Keratinocyte (primary cell): ENCODE results near the gene SLC9A8. TPM values are rescaled to one million over a fixed set of nuclear protein-coding genes. Genes with fewer than 3 reads are reported as not detected.

Experiments
- DNase-seq: peaks from one replicate; pipeline ENCODE4 v3.0.0-alpha.2; 2011; ENCODE audit warnings: low read depth, missing footprints, low spot score
- FAIRE-seq: peaks from 2 replicates; lab custom pipeline; 2011; peaks lifted over from hg19 to GRCh38; lab: Jason Lieb, UNC
- H2AFZ ChIP-seq: 2 replicates; pipeline ENCODE4 v1.6.0; 2012; ENCODE audit warnings: low read length, control low read depth, inconsistent platforms; ENCODE audit not compliant: control insufficient read depth
- H3K27ac ChIP-seq: 2 replicates; pipeline ENCODE4 v1.5.1; 2011; ENCODE audit warnings: low read length; ENCODE audit not compliant: control insufficient read depth, insufficient read depth
- H3K27me3 ChIP-seq: 3 replicates; pipeline ENCODE4 v1.6.0; 2011; ENCODE audit warnings: low read length; ENCODE audit not compliant: control insufficient read depth, insufficient read depth; ENCODE audit errors: extremely low read depth
- H3K36me3 ChIP-seq, 2 experiments: 2 replicates in 1 of 2; 3 replicates in 1 of 2; pipeline ENCODE4 v1.5.1; 2011; ENCODE audit warnings: low read length in 2 of 2, mild to moderate bottlenecking in 1 of 2; ENCODE audit not compliant: control insufficient read depth in 2 of 2, insufficient read depth in 2 of 2; ENCODE audit errors: extremely low read depth in 1 of 2
- H3K4me1 ChIP-seq: 3 replicates; pipeline ENCODE4 v1.5.1; 2011; ENCODE audit warnings: low read length; ENCODE audit not compliant: control insufficient read depth, insufficient read depth; ENCODE audit errors: extremely low read depth
- H3K4me2 ChIP-seq: 3 replicates; pipeline ENCODE4 v1.6.0; 2011; ENCODE audit warnings: low read depth, low read length; ENCODE audit not compliant: control insufficient read depth, insufficient read depth; ENCODE audit errors: extremely low read depth
- H3K4me3 ChIP-seq, 3 experiments: fragments of 200-600 bp in 1 of 3; sonication (generic) in 1 of 3; 2 replicates in 2 of 3; 3 replicates in 1 of 3; pipeline ENCODE4 v1.5.1; 2011 to 2016; ENCODE audit warnings: low read length in 3 of 3, mild to moderate bottlenecking in 3 of 3, control low read depth in 2 of 3, inconsistent platforms in 1 of 3, low read depth in 1 of 3, mixed read lengths in 1 of 3, mixed run types in 1 of 3, moderate library complexity in 1 of 3; ENCODE audit not compliant: control insufficient read depth in 2 of 3, insufficient read depth in 2 of 3; ENCODE audit errors: extremely low read depth in 1 of 3
- H3K79me2 ChIP-seq: 2 replicates; pipeline ENCODE4 v1.6.0; 2012; ENCODE audit warnings: low read length; ENCODE audit not compliant: control insufficient read depth, insufficient read depth
- H3K9ac ChIP-seq: 3 replicates; pipeline ENCODE4 v1.6.0; 2011; ENCODE audit warnings: low read length; ENCODE audit not compliant: control insufficient read depth, insufficient read depth; ENCODE audit errors: extremely low read depth
- H3K9me1 ChIP-seq: 3 replicates; pipeline ENCODE4 v1.6.0; 2011; ENCODE audit warnings: low read length; ENCODE audit not compliant: control insufficient read depth, insufficient read depth; ENCODE audit errors: extremely low read depth
- H3K9me3 ChIP-seq: 2 replicates; pipeline ENCODE4 v1.5.1; 2012; ENCODE audit warnings: low read depth, low read length; ENCODE audit not compliant: control insufficient read depth
- H4K20me1 ChIP-seq: 3 replicates; pipeline ENCODE4 v1.6.0; 2011; ENCODE audit warnings: low read length; ENCODE audit not compliant: control insufficient read depth, insufficient read depth; ENCODE audit errors: extremely low read depth
- CTCF ChIP-seq, 3 experiments: IDR thresholded peaks in 1 of 3; conservative IDR thresholded peaks in 1 of 3; optimal IDR thresholded peaks in 1 of 3; 2 replicates in 2 of 3; 3 replicates in 1 of 3; pipeline versions ENCODE3 to v1.5.1; 2011; ENCODE audit warnings: low read length in 3 of 3, mild to moderate bottlenecking in 3 of 3, moderate library complexity in 2 of 3, control low read depth in 1 of 3, inconsistent platforms in 1 of 3; ENCODE audit not compliant: insufficient read depth in 2 of 3; ENCODE audit errors: extremely low read depth in 1 of 3
- EZH2 ChIP-seq: IDR thresholded peaks from one replicate; pipeline ENCODE4 v1.6.1; 2012; ENCODE audit warnings: inconsistent platforms, mild to moderate bottlenecking, low read length, moderate library complexity
- dilution Hi-C: fragments of 300-500 bp; cut with MboI; formaldehyde crosslinking; loops from one replicate; pipeline ENCODE4 v1.7.0; 2020; ENCODE audit warnings: low sequenced_read_pairs; ENCODE audit not compliant: extremely low pct_ligation_motif_present
- polyA plus RNA-seq, 5 experiments: library from polyadenylated mRNA; depleted of rRNA in 3 of 5; stranded (reverse) in 3 of 5; stranded (forward) in 1 of 5; unstranded in 1 of 5; fragments of >200 nt; gene quantifications; 1 replicate in 1 of 5; 2 replicates in 3 of 5; 3 replicates in 1 of 5; pipeline versions ENCODE4 v1.2.1 to v1.2.3, GENCODE V29; 2011 to 2012; ENCODE audit warnings: missing spikeins in 2 of 5, low read depth in 1 of 5, low replicate concordance in 1 of 5

SLC9A8 gene
- polyA plus RNA-seq, 1 donor (not counting 4 experiments of a cell fraction or from before 2014, with no cell fraction given), result 1.9 TPM

GRCh38 chr20:49824206-49824605, 11.6 kb downstream of the SLC9A8 start:
- Histone ChIP-seq H3K4me2 (no peak overlapping the region), H3K9me1 (no peaks in the 10 kb centered on the region), H3K4me3 (no peak overlapping the region), H3K9me3 (no peaks in the 10 kb centered on the region), H3K27me3 (no peaks in the 10 kb centered on the region), H3K79me2 (no peaks in the 10 kb centered on the region), H2AFZ (no peak overlapping the region), H3K4me1 (no peaks in the 10 kb centered on the region), H3K36me3 (peaks cover 6 to 12% of the 10 kb centered on the region in 2 experiments), H3K27ac (no peak overlapping the region), H4K20me1 (no peaks in the 10 kb centered on the region), H3K9ac (no peak overlapping the region)
- FAIRE-seq (no peak), DNase-seq (no peak)
- no peak for TF ChIP-seq CTCF (optimal IDR thresholded peaks at IDR 0.05 in 1 of 3, IDR thresholded peaks at IDR 0.05 in 1 of 3, conservative IDR thresholded peaks at IDR 0.05 in 1 of 3; ENCODE audit: extremely low read depth in 1 of 3, insufficient read depth in 2 of 3, low read length in 3 of 3)
- no peak for TF ChIP-seq EZH2
- dilution Hi-C loops, result no loop called here

- no peak overlapping the region for H3K9ac ChIP-seq
- H3K9me1 ChIP-seq, result no peaks in the 10 kb centered on the region
- no peak for DNase-seq
- H3K27ac ChIP-seq, result no peak overlapping the region
- TF ChIP-seq CTCF (optimal IDR thresholded peaks at IDR 0.05 in 1 of 3, IDR thresholded peaks at IDR 0.05 in 1 of 3, conservative IDR thresholded peaks at IDR 0.05 in 1 of 3; ENCODE audit: extremely low read depth in 1 of 3, insufficient read depth in 2 of 3, low read length in 3 of 3), result no peak
- H4K20me1 ChIP-seq, result no peaks in the 10 kb centered on the region
- no peak overlapping the region for H2AFZ ChIP-seq
- peaks cover 4 to 12% of the 10 kb centered on the region in 2 experiments for H3K36me3 ChIP-seq
- no peak for FAIRE-seq
- dilution Hi-C loops, result no loop called here
- no peaks in the 10 kb centered on the region for H3K79me2 ChIP-seq
- no peak overlapping the region for H3K4me2 ChIP-seq
- H3K9me3 ChIP-seq, result no peaks in the 10 kb centered on the region
- no peak overlapping the region for H3K4me3 ChIP-seq
- H3K27me3 ChIP-seq, result no peaks in the 10 kb centered on the region
- H3K4me1 ChIP-seq, result no peaks in the 10 kb centered on the region
Observed at GRCh38 chr20:49825521-49826033, 12.9 kb downstream of the SLC9A8 start.
